GM12891 (cell line): ENCODE measurements around the gene VEGFD.

Experiments
- PAX5 ChIP-seq: IDR thresholded peaks from 2 replicates; pipeline ENCODE4 v1.6.1; 2011; ENCODE audit warnings: low read length, moderate library complexity, mild to moderate bottlenecking; ENCODE audit not compliant: insufficient read depth, severe bottlenecking
- POLR2A ChIP-seq: IDR thresholded peaks from 2 replicates; pipeline ENCODE4 v1.6.1; 2011; ENCODE audit warnings: low read depth, low read length, control low read depth
- POLR2AphosphoS5 ChIP-seq: IDR thresholded peaks from 2 replicates; pipeline ENCODE4 v1.6.1; 2011; ENCODE audit warnings: low read depth, low read length, control low read depth
- POU2F2 ChIP-seq: IDR thresholded peaks from 2 replicates; pipeline ENCODE4 v1.6.1; 2011; ENCODE audit warnings: low read depth, mild to moderate bottlenecking, control low read depth, low read length, moderate library complexity
- SPI1 ChIP-seq: IDR thresholded peaks from 2 replicates; pipeline ENCODE4 v1.6.1; 2011; ENCODE audit warnings: low read depth, low read length, control low read depth
- TAF1 ChIP-seq: IDR thresholded peaks from 2 replicates; pipeline ENCODE4 v1.6.1; 2011; ENCODE audit warnings: low read depth, low read length, control low read depth

GRCh38 chrX:15345976-15346375, 38.2 kb downstream of the VEGFD start:
- TF ChIP-seq POLR2AphosphoS5 (no peak), POLR2A (no peak), SPI1 (no peak), TAF1 (no peak), PAX5 (no peak), POU2F2 (no peak)
